ENCODE results near the gene DNAI4. TPM values are rescaled to one million over a fixed set of nuclear protein-coding genes. Genes with fewer than 3 reads are reported as not detected.

DNAI4 gene
- total RNA-seq, 1 experiment from 2014 or later: 3.9 TPM

DNA sequence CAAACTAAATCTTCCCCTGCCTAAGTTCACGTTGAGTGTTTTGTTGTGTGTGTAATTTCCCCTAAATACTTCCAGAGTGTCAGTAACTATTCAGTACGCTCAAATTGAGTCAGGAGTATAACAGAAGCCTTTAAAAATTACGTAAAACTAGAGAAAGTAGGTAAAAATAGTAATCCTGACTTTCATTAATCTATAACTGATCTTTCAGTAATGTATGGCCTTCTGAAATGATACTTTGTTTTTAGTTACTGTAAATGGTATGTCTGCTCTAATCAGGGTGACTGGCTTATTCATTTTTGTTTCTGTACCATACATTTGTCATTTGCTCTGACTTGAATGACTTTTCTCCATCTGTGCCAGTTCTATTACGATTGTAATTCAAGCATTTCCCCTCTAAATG is 29.6 kb upstream of the DNAI4 start:
- Histone ChIP-seq H3K36me3 (ENCODE audit: control insufficient read depth in 1 of 2, insufficient read depth in 2 of 2, low read length in 2 of 2) (peaks cover 4 to 5% of the 10 kb centered on the region in 2 experiments; a peak in 3 of 4 replicates), H3K4me2 (ENCODE audit: low read length) (peak overlapping the region; percentile 27; the same call in 1 of the 2 replicates), H4K20me1 (ENCODE audit: insufficient read depth) (no peaks in the 10 kb centered on the region), H3K4me3 (replicated peaks in 1 of 2; ENCODE audit: low read depth in 1 of 2, low read length in 2 of 2) (no peak overlapping the region), H3K79me2 (ENCODE audit: insufficient read depth, low read length) (peaks cover 74% of the 10 kb centered on the region), H3K4me1 (ENCODE audit: control insufficient read depth in 1 of 2, insufficient read depth in 2 of 2, low read length in 2 of 2) (peaks cover 2 to 16% of the 10 kb centered on the region in 2 experiments; a peak in 3 of 4 replicates), H3K27ac (ENCODE audit: low read depth, low read length) (no peak overlapping the region), H3K9me2 (ENCODE audit: insufficient read depth) (no peaks in the 10 kb centered on the region), H3K9ac (ENCODE audit: low read length) (no peak overlapping the region), H2AFZ (ENCODE audit: low read depth, low read length, poor library complexity, severe bottlenecking) (no peak overlapping the region), H3K27me3 (ENCODE audit: insufficient read depth, low read length) (no peaks in the 10 kb centered on the region), H3K9me3 (ENCODE audit: control insufficient read depth in 1 of 2, insufficient read depth in 1 of 2, low read depth in 1 of 2, low read length in 2 of 2) (no peaks in the 10 kb centered on the region)
- no TSS peak for BruUV-seq (replicated peaks)
- ChIA-PET RAD21 (ENCODE audit: low non-redundant PET in 1 of 2, low total read pairs in 2 of 2, uncharacterized antibody in 2 of 2, unreplicated experiment in 2 of 2) (no interaction called here), CTCF (no interaction called here), POLR2A (no interaction called here)
- TF ChIP-seq ZNF274 (IDR thresholded peaks at IDR 0.05; ENCODE audit: low read depth, low read length): no peak
- ATAC-seq (no peak), DNase-seq (ENCODE audit: low read depth, low spot score) (no peak)
- intact Hi-C loops (cut with micrococcal nuclease): no loop called here

DNA sequence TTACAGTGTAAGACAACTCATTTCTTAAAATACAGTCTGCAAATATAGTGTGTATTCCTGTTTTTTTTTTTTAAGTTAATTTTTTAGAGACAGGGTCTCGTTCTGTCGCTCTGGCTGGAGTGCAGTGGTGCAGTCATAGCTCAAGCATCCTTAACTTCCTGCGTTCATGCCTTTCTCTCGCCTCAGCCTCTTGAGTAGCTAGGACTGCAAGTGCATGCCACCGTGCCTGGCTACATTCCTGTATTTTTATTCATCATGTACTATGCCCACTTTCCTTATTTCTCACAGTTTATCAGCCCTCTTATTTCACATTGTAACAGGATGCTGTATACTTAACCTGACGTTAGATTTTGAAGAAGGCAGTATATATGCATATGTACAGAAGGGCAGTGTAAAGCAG is 26.9 kb upstream of the DNAI4 start:
- no peak overlapping the region for H3K27ac ChIP-seq (ENCODE audit: low read depth, low read length)
- H3K79me2 ChIP-seq (ENCODE audit: insufficient read depth, low read length): peaks cover 78% of the 10 kb centered on the region
- intact Hi-C loops (cut with micrococcal nuclease): no loop called here
- no peaks in the 10 kb centered on the region for H3K9me3 ChIP-seq (ENCODE audit: control insufficient read depth in 1 of 2, insufficient read depth in 1 of 2, low read depth in 1 of 2, low read length in 2 of 2)
- no peak overlapping the region for H3K4me3 ChIP-seq (replicated peaks in 1 of 2; ENCODE audit: low read depth in 1 of 2, low read length in 2 of 2)
- ChIA-PET CTCF (no interaction called here), RAD21 (ENCODE audit: low non-redundant PET in 1 of 2, low total read pairs in 2 of 2, uncharacterized antibody in 2 of 2, unreplicated experiment in 2 of 2) (no interaction called here), POLR2A (no interaction called here)
- no TSS peak for BruUV-seq (replicated peaks)
- TF ChIP-seq TCF7L2 (IDR thresholded peaks at IDR 0.05; ENCODE audit: borderline replicate concordance, extremely low read depth, insufficient read depth, insufficient read length) (no peak), EZH2 (IDR thresholded peaks at IDR 0.05) (no peak), POLR2A (IDR thresholded peaks at IDR 0.05; ENCODE audit: borderline replicate concordance, extremely low read depth, insufficient read depth, insufficient read length) (no peak)
- TF ChIP-seq, protein P1, sequence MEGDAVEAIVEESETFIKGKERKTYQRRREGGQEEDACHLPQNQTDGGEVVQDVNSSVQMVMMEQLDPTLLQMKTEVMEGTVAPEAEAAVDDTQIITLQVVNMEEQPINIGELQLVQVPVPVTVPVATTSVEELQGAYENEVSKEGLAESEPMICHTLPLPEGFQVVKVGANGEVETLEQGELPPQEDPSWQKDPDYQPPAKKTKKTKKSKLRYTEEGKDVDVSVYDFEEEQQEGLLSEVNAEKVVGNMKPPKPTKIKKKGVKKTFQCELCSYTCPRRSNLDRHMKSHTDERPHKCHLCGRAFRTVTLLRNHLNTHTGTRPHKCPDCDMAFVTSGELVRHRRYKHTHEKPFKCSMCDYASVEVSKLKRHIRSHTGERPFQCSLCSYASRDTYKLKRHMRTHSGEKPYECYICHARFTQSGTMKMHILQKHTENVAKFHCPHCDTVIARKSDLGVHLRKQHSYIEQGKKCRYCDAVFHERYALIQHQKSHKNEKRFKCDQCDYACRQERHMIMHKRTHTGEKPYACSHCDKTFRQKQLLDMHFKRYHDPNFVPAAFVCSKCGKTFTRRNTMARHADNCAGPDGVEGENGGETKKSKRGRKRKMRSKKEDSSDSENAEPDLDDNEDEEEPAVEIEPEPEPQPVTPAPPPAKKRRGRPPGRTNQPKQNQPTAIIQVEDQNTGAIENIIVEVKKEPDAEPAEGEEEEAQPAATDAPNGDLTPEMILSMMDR (IDR thresholded peaks at IDR 0.05 in 2 of 3, conservative IDR thresholded peaks at IDR 0.05 in 1 of 3; ENCODE audit: borderline replicate concordance in 1 of 3, insufficient read depth in 1 of 3, low read depth in 2 of 3, low read length in 2 of 3): no peak
- H3K27me3 ChIP-seq (ENCODE audit: insufficient read depth, low read length): no peaks in the 10 kb centered on the region
- no peak overlapping the region for H2AFZ ChIP-seq (ENCODE audit: low read depth, low read length, poor library complexity, severe bottlenecking)
- ATAC-seq: no peak
- H4K20me1 ChIP-seq (ENCODE audit: insufficient read depth): no peaks in the 10 kb centered on the region
- H3K4me1 ChIP-seq (ENCODE audit: control insufficient read depth in 1 of 2, insufficient read depth in 2 of 2, low read length in 2 of 2): peaks cover 2 to 16% of the 10 kb centered on the region in 2 experiments; a peak in 3 of 4 replicates
- no peak overlapping the region for H3K4me2 ChIP-seq (ENCODE audit: low read length)
- H3K9ac ChIP-seq (ENCODE audit: low read length): no peak overlapping the region
- no peaks in the 10 kb centered on the region for H3K9me2 ChIP-seq (ENCODE audit: insufficient read depth)
- peaks cover 8 to 21% of the 10 kb centered on the region in 2 experiments; a peak in 3 of 4 replicates for H3K36me3 ChIP-seq (ENCODE audit: control insufficient read depth in 1 of 2, insufficient read depth in 2 of 2, low read length in 2 of 2)
- DNase-seq (ENCODE audit: low read depth, low spot score): no peak
